Lower leg skin (tissue), 3 donors: Measurements from ENCODE around the gene DYNLT3.

Experiments used
- POLR2A ChIP-seq, 2 donors: fragments of 450-650 bp; IDR thresholded peaks; one replicate each; pipeline ENCODE4 v1.6.1; 2016 to 2017; ENCODE audit warnings: antibody characterized with exemption in 2 of 2, mild to moderate bottlenecking in 1 of 2, moderate library complexity in 1 of 2
- TF ChIP-seq, protein P1 (sequence below), 3 donors: fragments of 450-650 bp; IDR thresholded peaks; one replicate each; pipeline ENCODE4 v1.5.1; 2016; ENCODE audit warnings: antibody characterized with exemption in 3 of 3, mild to moderate bottlenecking in 3 of 3, moderate library complexity in 2 of 3

DNA sequence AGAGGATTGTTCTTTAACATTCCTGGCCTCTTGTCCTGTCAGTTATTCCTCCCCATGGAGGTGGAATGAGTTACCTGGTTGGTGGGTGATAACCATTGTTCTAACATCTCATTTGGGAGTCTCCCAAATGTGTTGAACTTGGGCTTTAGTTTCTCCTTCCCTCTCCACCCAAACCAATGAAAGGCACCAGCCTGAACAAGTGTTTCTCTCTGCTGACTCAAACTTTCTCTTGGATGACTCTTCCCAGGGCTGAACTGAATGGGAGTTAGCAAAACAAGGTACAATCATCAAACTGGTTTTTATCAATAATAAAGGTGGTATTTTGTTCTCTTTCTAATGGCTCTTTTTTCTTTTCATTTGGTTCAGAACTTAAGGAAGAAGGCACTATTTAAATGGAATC lies 2.7 kb downstream of the DYNLT3 start:
- TF ChIP-seq, protein P1, sequence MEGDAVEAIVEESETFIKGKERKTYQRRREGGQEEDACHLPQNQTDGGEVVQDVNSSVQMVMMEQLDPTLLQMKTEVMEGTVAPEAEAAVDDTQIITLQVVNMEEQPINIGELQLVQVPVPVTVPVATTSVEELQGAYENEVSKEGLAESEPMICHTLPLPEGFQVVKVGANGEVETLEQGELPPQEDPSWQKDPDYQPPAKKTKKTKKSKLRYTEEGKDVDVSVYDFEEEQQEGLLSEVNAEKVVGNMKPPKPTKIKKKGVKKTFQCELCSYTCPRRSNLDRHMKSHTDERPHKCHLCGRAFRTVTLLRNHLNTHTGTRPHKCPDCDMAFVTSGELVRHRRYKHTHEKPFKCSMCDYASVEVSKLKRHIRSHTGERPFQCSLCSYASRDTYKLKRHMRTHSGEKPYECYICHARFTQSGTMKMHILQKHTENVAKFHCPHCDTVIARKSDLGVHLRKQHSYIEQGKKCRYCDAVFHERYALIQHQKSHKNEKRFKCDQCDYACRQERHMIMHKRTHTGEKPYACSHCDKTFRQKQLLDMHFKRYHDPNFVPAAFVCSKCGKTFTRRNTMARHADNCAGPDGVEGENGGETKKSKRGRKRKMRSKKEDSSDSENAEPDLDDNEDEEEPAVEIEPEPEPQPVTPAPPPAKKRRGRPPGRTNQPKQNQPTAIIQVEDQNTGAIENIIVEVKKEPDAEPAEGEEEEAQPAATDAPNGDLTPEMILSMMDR (IDR thresholded peaks at IDR 0.05): no peak
- TF ChIP-seq POLR2A (IDR thresholded peaks at IDR 0.05): no peak
